WTC11 (cell line): ENCODE results near the gene OVCA2.

ENCODE experiments used
- ATF3 ChIP-seq: sonication (generic); formaldehyde crosslinking; conservative IDR thresholded peaks from 2 replicates; pipeline ENCODE4 v1.8.1; 2022; ENCODE audit warnings: mild to moderate bottlenecking, missing genetic modification reagents
- CTCF ChIP-seq: fragments of 200-600 bp; IDR thresholded peaks from 2 replicates; pipeline ENCODE4 v1.8.0; 2022; ENCODE audit warnings: antibody characterized with exemption
- FOXP1 ChIP-seq: sonication (generic); formaldehyde crosslinking; IDR thresholded peaks from 2 replicates; pipeline ENCODE4 v1.8.0; 2022; ENCODE audit warnings: missing genetic modification reagents, mild to moderate bottlenecking, moderate library complexity, borderline replicate concordance
- KAT7 ChIP-seq: sonication (generic); formaldehyde crosslinking; IDR thresholded peaks from 2 replicates; pipeline ENCODE4 v1.8.1; 2023; ENCODE audit warnings: missing genetic modification reagents, mild to moderate bottlenecking, borderline replicate concordance
- MYBL2 ChIP-seq: sonication (generic); formaldehyde crosslinking; IDR thresholded peaks from 2 replicates; pipeline ENCODE4 v1.8.1; 2023; ENCODE audit warnings: mild to moderate bottlenecking, moderate library complexity, missing genetic modification reagents
- NFYB ChIP-seq: sonication (generic); formaldehyde crosslinking; conservative IDR thresholded peaks from 2 replicates; pipeline ENCODE4 v1.8.0; 2022; ENCODE audit warnings: low read depth, missing genetic modification reagents
- USF2 ChIP-seq: sonication (generic); formaldehyde crosslinking; IDR thresholded peaks from 2 replicates; pipeline ENCODE4 v1.8.1; 2023; ENCODE audit warnings: mild to moderate bottlenecking, missing genetic modification reagents, moderate library complexity
- ZBTB21 ChIP-seq: sonication (generic); formaldehyde crosslinking; IDR thresholded peaks from 2 replicates; pipeline ENCODE4 v1.8.1; 2023; ENCODE audit warnings: mild to moderate bottlenecking, missing genetic modification reagents, borderline replicate concordance
- TF ChIP-seq, protein P1 (sequence below): sonication (generic); formaldehyde crosslinking; IDR thresholded peaks from 2 replicates; pipeline ENCODE4 v1.8.1; 2023; ENCODE audit warnings: mild to moderate bottlenecking, missing genetic modification reagents, moderate library complexity
- TF ChIP-seq, protein P2 (sequence below): sonication (generic); formaldehyde crosslinking; IDR thresholded peaks from 2 replicates; pipeline ENCODE4 v1.8.0; 2022; ENCODE audit warnings: mild to moderate bottlenecking, missing genetic modification reagents
- TF ChIP-seq, protein P3 (sequence below): fragments of 250-450 bp; sonication (Bioruptor Pico); IDR thresholded peaks from 2 replicates; pipeline ENCODE4 v1.9.0; 2021; ENCODE audit warnings: mild to moderate bottlenecking
- TF ChIP-seq, protein P4 (sequence below): sonication (generic); formaldehyde crosslinking; IDR thresholded peaks from 2 replicates; pipeline ENCODE4 v1.8.1; 2022; ENCODE audit warnings: mild to moderate bottlenecking, moderate library complexity, missing genetic modification reagents
- TF ChIP-seq, protein P5 (sequence below): sonication (generic); formaldehyde crosslinking; IDR thresholded peaks from 2 replicates; pipeline ENCODE4 v1.8.0; 2022; ENCODE audit warnings: missing genetic modification reagents

DNA sequence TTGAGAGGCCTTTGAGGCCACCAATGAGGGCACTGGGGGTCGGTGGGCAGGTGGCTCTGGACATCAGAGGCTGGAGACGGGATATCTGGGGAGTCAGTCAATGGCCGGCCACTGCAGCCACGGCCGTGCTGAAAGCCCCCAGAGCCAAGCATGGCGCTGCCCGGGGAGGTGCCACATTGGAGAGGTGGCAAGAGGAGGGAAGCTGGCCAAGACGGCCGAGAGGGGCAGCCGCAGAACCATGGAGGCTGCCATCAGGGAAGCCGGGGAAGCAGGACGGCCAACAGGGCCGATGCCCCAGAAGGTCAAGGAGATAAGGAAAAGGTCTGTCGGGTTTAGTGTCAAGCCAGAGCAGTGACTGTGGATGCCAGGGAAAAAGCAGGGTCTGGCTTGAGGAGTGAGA lies 26.5 kb upstream of the OVCA2 start:
- no peak for TF ChIP-seq ZBTB21
- TF ChIP-seq FOXP1 (CRISPR knock-in tag), result no peak
- TF ChIP-seq NFYB (CRISPR knock-in tag), result no peak
- TF ChIP-seq CTCF, result no peak
- no peak for TF ChIP-seq USF2 (CRISPR knock-in tag)
- no peak for TF ChIP-seq ATF3 (CRISPR knock-in tag)
- TF ChIP-seq MYBL2, result no peak
- TF ChIP-seq, protein P1, sequence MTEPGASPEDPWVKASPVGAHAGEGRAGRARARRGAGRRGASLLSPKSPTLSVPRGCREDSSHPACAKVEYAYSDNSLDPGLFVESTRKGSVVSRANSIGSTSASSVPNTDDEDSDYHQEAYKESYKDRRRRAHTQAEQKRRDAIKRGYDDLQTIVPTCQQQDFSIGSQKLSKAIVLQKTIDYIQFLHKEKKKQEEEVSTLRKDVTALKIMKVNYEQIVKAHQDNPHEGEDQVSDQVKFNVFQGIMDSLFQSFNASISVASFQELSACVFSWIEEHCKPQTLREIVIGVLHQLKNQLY (CRISPR knock-in tag), result no peak
- TF ChIP-seq, protein P2, sequence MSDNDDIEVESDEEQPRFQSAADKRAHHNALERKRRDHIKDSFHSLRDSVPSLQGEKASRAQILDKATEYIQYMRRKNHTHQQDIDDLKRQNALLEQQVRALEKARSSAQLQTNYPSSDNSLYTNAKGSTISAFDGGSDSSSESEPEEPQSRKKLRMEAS (CRISPR knock-in tag), result no peak
- TF ChIP-seq, protein P3, sequence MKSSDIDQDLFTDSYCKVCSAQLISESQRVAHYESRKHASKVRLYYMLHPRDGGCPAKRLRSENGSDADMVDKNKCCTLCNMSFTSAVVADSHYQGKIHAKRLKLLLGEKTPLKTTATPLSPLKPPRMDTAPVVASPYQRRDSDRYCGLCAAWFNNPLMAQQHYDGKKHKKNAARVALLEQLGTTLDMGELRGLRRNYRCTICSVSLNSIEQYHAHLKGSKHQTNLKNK, result no peak
- TF ChIP-seq, protein P4, sequence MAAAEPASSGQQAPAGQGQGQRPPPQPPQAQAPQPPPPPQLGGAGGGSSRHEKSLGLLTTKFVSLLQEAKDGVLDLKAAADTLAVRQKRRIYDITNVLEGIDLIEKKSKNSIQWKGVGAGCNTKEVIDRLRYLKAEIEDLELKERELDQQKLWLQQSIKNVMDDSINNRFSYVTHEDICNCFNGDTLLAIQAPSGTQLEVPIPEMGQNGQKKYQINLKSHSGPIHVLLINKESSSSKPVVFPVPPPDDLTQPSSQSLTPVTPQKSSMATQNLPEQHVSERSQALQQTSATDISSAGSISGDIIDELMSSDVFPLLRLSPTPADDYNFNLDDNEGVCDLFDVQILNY, result no peak
- TF ChIP-seq, protein P5, sequence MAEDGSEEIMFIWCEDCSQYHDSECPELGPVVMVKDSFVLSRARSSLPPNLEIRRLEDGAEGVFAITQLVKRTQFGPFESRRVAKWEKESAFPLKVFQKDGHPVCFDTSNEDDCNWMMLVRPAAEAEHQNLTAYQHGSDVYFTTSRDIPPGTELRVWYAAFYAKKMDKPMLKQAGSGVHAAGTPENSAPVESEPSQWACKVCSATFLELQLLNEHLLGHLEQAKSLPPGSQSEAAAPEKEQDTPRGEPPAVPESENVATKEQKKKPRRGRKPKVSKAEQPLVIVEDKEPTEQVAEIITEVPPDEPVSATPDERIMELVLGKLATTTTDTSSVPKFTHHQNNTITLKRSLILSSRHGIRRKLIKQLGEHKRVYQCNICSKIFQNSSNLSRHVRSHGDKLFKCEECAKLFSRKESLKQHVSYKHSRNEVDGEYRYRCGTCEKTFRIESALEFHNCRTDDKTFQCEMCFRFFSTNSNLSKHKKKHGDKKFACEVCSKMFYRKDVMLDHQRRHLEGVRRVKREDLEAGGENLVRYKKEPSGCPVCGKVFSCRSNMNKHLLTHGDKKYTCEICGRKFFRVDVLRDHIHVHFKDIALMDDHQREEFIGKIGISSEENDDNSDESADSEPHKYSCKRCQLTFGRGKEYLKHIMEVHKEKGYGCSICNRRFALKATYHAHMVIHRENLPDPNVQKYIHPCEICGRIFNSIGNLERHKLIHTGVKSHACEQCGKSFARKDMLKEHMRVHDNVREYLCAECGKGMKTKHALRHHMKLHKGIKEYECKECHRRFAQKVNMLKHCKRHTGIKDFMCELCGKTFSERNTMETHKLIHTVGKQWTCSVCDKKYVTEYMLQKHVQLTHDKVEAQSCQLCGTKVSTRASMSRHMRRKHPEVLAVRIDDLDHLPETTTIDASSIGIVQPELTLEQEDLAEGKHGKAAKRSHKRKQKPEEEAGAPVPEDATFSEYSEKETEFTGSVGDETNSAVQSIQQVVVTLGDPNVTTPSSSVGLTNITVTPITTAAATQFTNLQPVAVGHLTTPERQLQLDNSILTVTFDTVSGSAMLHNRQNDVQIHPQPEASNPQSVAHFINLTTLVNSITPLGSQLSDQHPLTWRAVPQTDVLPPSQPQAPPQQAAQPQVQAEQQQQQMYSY (CRISPR knock-in tag), result no peak
- TF ChIP-seq KAT7, result no peak
